Measurements from ENCODE around the gene RAB37. TPM values are rescaled to one million over a fixed set of nuclear protein-coding genes. Genes with fewer than 3 reads are reported as not detected.

The RAB37 gene
- total RNA-seq, 2 donors from 2014 or later: 7.6 to 14.2 TPM

GRCh38 chr17:74785096-74785980 is 48.3 kb downstream of the RAB37 start:
- no peak for ATAC-seq
- intact Hi-C loops (cut with DNase I, micrococcal nuclease): no loop called here

GRCh38 chr17:74785981-74786360 is 48.9 kb downstream of the RAB37 start:
- ATAC-seq (no peak), DNase-seq (no peak)
- intact Hi-C loops (cut with DNase I, micrococcal nuclease): no loop called here

More at GRCh38 chr17:74785096-74785980, 48.3 kb downstream of the RAB37 start:
- no peak for DNase-seq

GRCh38 chr17:74786431-74787055 is 49.5 kb downstream of the RAB37 start:
- intact Hi-C loops (cut with DNase I, micrococcal nuclease): no loop called here
- ATAC-seq (no peak), DNase-seq (no peak)

- ATAC-seq (no peak), DNase-seq (no peak)
These were observed 53.4 kb downstream of the RAB37 start for GRCh38 chr17:74790161-74791058.

GRCh38 chr17:74792586-74793105 is 55.6 kb downstream of the RAB37 start:
- intact Hi-C loops (cut with DNase I, micrococcal nuclease): loop anchor here (5.0 to 10.0 kb wide), 2 partner anchors 70 to 72 kb away; no protein-coding TSS in a partner anchor
- DNase-seq: no peak
- no peak for ATAC-seq

More at GRCh38 chr17:74790161-74791058, 53.4 kb downstream of the RAB37 start:
- intact Hi-C loops (cut with DNase I, micrococcal nuclease): loop anchor here (5.0 to 10.0 kb wide), 2 partner anchors 72 to 74 kb away; no protein-coding TSS in a partner anchor

- intact Hi-C loops (cut with DNase I, micrococcal nuclease): loop anchor here in 1 of 2 donors (10.0 kb wide), 1 partner anchor 69 kb away; no protein-coding TSS in a partner anchor
- DNase-seq (no peak), ATAC-seq (no peak)
These were observed 58.4 kb downstream of the RAB37 start for GRCh38 chr17:74795327-74796020.

- intact Hi-C loops (cut with DNase I, micrococcal nuclease): loop anchor here in 1 of 2 donors (10.0 kb wide), 1 partner anchor 69 kb away; no protein-coding TSS in a partner anchor
- ATAC-seq: no peak
These were observed 59.2 kb downstream of the RAB37 start for GRCh38 chr17:74796211-74796610.

GRCh38 chr17:74796866-74797265 is 59.8 kb downstream of the RAB37 start:
- no peak for ATAC-seq
- DNase-seq: no peak
- intact Hi-C loops (cut with DNase I, micrococcal nuclease): loop anchor here in 1 of 2 donors (10.0 kb wide), 1 partner anchor 68 kb away; no protein-coding TSS in a partner anchor

More at GRCh38 chr17:74796211-74796610, 59.2 kb downstream of the RAB37 start:
- DNase-seq: no peak

Small RNA genes within 50 kb of the gene (microRNA-seq; reads per million reads assigned to microRNA genes)
- gene MIR3615: 57.6 to 62.6 reads per million in 2 donors

Other genes starting within 250 kb of the RAB37 start
- gene CD300LB, start 205.8 kb upstream of the RAB37 start, total RNA-seq: under 1 TPM; 0.12 to 0.25 TPM
- 1 to 10 TPM in 1 of 2 donors, under 1 TPM in 1; 0.24 to 1.1 TPM for gene CD300C, start 191.1 kb upstream of the RAB37 start, total RNA-seq
- gene CD300H, start 169.7 kb upstream of the RAB37 start, total RNA-seq: not detected
- not detected for gene CD300LD, start 145.0 kb upstream of the RAB37 start, total RNA-seq
- gene CD300E, start 113.5 kb upstream of the RAB37 start, total RNA-seq: under 1 TPM in 1 of 2 donors, not detected in 1; 0.39 TPM
- gene CD300LF, start 24.3 kb upstream of the RAB37 start, total RNA-seq: 1 to 10 TPM in 1 of 2 donors, under 1 TPM in 1; 0.82 to 2.0 TPM
- 100 to 1,000 TPM; 186 to 256 TPM for gene NHERF1, start 11.4 kb downstream of the RAB37 start, total RNA-seq
- 10 to 100 TPM; 30.7 to 42.8 TPM for gene NAT9, start 39.1 kb downstream of the RAB37 start, total RNA-seq
- gene GRIN2C, start 122.6 kb downstream of the RAB37 start, total RNA-seq: under 1 TPM; 0.09 to 0.45 TPM
- gene FDXR, start 135.7 kb downstream of the RAB37 start, total RNA-seq: 10 to 100 TPM; 13.0 to 17.0 TPM
- gene FADS6, start 156.4 kb downstream of the RAB37 start, total RNA-seq: 1 to 10 TPM; 1.1 to 6.4 TPM
- gene USH1G, start 186.0 kb downstream of the RAB37 start, total RNA-seq: under 1 TPM in 1 of 2 donors, not detected in 1; 0.31 TPM
- 10 to 100 TPM; 52.3 to 70.3 TPM for gene OTOP2, start 187.0 kb downstream of the RAB37 start, total RNA-seq
- gene OTOP3, start 198.6 kb downstream of the RAB37 start, total RNA-seq: 1 to 10 TPM; 1.4 to 2.4 TPM
- gene HID1, start 235.5 kb downstream of the RAB37 start, total RNA-seq: 10 to 100 TPM; 55.4 to 69.3 TPM